ENCODE results near the gene TAF5L.
"Not testable (repeated sequence)": the region's sequence is repeated elsewhere in the genome, so short reads cannot be mapped to it uniquely, and the experiment has no call there.

TAF5L gene

DNA sequence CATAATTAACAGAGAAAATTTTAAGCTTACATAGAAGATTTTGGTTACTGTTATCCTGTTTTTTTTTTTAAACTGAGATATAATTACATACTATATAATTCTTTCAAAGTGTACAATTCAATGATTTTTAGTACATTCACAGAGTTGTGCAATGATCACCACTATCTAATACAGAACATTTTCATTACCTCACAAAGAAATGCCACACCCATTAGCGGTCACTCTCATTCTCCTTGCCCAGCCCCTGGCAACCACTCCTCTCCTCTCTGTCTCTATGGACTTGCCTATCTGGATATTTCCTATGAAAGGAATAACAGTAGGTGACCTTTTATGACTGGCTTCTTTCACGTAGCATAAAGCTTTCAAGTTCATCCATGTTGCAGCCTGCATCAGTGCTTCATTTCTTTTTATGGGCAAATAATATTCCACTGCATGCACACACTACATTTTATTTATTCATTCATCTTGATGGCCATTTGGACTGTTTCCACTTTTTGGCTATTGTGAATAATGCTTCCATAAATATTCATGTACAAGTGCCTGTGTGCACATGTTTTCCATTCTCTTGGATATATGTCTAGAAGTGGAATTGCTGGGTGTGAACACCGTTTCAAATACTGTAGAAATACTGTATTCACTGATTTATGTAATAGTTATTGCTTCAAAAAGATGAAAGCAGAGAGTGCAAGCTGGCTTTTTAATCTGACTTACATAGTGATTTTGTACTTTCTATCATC, 26.5 kb downstream of the TAF5L start:
- no peak for DNase-seq

DNA sequence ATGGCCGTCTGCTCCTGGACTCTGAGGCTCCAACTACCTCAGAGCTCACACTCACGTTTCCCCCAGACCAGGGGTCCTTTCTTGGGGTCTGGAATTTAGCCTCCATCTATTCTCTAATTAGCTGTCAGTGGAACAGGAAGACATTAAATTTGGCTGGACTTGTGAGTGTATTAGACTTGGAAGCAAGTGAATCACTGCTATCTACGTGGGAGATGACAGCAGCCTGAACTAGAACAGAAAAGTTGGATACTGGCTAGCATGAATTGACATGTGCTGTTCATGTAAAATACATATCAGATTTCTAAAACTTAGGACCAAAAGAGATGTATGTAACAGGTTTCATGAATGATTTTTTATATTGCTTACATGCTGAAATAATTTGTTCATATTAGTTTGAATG, 28.0 kb downstream of the TAF5L start:
- no peak for DNase-seq

- no peak for DNase-seq
Observed at GRCh38 chr1:229596925-229597699, 28.8 kb downstream of the TAF5L start.

GRCh38 chr1:229595876-229596275, 30.0 kb downstream of the TAF5L start:
- DNase-seq = not testable (repeated sequence)

DNA sequence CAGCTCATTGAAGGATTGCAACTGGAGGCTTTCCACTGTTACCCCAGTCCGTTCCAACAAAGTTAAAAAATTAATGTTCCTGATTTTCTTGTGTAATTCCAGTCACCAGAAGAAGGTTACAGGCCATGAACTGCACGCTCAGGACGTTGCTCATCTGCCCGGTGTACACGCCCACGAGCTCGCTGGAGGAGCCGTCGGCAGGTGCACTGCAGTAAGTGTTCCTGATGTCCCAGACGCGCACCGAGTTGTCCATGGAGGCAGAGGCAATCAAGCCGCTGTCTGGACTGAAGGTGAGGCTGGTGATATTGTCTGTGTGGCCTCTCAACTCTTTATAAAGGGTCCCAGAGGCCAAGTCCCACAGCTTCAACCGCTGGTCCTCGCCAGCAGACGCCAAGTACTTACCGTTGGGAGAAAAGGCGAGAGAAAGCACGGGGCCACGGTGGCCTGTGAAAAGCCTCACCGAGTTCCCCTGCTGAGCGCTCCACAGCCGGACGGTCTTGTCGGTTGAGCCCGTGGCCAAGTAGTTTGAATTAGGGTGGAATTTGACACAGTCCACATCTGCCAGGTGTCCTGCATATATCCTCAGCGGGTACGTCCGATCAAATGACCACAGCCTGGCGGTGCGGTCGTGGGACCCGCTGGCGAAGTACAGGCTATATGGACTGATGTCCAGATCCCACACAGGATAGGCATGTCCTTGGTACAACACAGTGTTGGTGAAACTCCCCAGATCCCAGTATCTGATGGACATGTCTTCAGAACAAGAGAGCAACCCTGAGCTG, 31.5 kb downstream of the TAF5L start:
- DNase-seq = no peak

- DNase-seq = no peak
Observed at GRCh38 chr1:229593800-229594199, 32.1 kb downstream of the TAF5L start.

DNA sequence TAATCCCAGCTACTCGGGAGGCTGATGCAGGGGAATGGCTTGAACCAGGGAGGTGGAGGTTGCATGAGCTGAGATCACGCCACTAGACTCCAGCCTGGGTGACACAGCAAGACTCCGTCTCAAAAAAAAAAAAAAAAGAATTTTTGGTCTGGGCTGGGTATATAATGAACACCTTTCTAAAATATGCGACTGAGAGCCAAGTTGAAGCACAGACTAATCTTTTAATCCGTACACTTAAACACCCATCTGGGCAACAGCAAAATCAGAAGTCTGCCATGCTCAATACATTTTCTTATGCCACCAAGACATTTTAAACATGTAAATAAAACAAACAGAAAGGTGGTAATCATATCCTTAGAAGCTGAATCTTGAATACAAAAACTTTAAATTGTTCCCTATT, 35.8 kb downstream of the TAF5L start:
- no peak for DNase-seq

DNA sequence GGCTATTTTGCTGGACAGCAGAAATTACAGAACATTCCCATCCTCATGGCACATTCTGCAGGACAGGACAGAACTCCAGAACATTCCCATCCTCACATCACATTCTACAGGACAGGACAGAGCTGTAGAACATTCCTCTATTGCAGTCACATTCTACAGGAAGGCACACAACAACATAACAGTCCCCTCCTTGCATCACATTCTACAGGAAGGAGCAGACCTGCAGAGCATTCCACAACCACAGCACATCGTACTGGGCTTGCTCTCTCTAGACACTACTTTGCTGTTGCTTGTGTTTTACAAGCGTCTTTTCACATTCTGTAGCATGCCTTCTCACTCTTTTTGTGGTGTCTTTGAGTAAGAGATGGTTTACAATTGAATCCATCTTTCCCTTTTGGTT, 40.6 kb downstream of the TAF5L start:
- DNase-seq = no peak

- no peak for DNase-seq
Observed at GRCh38 chr1:229582715-229583114, 43.2 kb downstream of the TAF5L start.

GRCh38 chr1:229582011-229582694, 43.8 kb downstream of the TAF5L start:
- DNase-seq = peak; percentile 29 to 39

- no peak for DNase-seq
Observed at GRCh38 chr1:229581485-229581884, 44.4 kb downstream of the TAF5L start.

- DNase-seq = peak; percentile 78 to 81
Observed at GRCh38 chr1:229579059-229579673, 46.8 kb downstream of the TAF5L start.

GRCh38 chr1:229578168-229579058, 47.5 kb downstream of the TAF5L start:
- DNase-seq = no peak

- no peak for DNase-seq
Observed at GRCh38 chr1:229574679-229575442, 51.1 kb downstream of the TAF5L start.

DNA sequence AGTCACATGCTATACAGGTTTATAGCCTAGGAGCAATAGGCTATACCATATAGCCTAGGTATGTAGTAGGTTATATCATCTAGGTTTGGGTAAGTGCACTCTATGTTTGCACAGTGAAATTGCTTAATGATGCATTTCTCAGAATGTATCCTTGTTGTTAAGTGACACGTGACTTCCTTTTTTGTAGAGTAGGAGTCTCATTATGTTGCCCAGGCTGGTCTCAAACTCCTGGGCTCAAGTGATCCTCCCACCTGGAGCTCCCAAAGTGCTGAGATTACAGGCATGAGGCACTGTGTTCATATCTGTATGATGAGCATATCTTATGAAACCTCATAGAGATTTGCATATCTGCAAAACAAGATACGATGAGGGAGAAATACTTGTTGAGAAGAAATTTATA, 53.6 kb downstream of the TAF5L start:
- DNase-seq = no peak

DNA sequence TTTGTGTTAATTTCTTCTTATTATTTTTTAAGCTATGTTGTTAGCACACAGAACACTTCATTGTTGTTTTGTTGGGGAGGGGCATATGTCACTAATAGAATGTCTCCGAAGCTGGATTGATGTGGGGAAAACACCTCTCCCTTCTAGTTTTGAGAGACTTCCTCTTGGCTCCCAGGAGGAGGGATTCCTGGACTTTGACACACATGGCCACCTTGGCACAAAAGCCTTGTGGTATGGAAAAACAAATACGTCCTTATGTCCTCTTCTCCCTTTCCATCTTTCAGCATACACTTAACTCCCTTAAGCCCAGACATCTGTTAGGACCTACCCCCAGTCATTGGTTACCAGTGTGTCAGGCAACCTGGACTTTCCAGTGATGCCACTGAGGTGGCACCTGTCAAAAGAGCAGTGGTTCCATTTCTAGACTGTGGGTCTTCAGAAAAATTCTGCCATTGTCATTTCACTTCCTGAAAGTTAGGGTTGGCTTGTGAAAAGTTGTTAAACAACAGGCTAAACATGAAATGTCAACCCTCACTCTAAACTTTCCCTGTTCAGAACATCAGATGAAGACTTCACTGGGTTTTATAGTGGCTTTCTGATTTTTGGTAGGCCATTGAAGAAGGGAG, 54.9 kb downstream of the TAF5L start:
- DNase-seq = no peak

DNA sequence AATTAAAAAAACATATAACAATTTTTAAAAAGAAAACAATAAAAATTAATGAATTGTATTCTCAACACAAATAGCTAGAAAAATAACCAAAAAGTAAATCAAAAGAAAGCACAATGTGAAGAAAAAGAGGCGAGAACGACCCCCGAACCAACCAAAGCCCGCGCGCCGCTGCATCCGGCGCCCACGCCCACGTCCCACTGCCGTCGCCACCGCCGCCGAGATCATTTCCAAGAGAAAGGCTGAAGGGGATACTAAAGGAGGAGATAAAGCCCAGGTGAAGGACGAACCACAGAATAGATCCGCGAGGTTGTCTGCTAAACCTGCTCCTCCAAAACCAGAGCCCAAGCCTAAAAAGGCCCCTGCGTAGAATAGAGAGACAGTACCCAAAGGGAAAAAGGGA, 55.6 kb downstream of the TAF5L start:
- DNase-seq = no peak

GRCh38 chr1:229567109-229567868, 58.6 kb downstream of the TAF5L start:
- no peak for DNase-seq

DNA sequence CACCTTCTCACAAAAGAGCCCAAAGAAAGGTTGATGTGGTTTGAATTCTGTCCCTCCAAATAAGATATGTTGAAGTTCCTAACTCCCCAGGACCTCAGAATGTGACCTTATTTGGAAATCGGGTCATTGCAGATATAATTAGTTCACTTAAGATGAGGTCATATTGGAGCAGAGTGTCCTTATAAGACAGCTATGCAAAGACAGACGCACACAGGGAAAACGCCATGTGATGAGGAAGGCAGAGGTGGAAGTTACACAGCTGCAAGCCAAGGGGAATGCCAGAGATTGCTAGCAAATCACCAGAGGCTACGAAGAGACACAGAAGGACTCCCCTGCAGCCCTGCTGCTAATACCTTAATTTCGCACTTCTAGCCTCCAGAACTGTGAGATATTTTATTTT, 62.2 kb downstream of the TAF5L start:
- DNase-seq = no peak

Measured in SHP77 (cell line).